ENCODE results near the gene DOCK2. TPM values are rescaled to one million over a fixed set of nuclear protein-coding genes. Genes with fewer than 3 reads are reported as not detected.

DOCK2 gene
- total and polyA plus RNA-seq, 2 experiments from 2014 or later = 6.5 to 10.4 TPM

DNA sequence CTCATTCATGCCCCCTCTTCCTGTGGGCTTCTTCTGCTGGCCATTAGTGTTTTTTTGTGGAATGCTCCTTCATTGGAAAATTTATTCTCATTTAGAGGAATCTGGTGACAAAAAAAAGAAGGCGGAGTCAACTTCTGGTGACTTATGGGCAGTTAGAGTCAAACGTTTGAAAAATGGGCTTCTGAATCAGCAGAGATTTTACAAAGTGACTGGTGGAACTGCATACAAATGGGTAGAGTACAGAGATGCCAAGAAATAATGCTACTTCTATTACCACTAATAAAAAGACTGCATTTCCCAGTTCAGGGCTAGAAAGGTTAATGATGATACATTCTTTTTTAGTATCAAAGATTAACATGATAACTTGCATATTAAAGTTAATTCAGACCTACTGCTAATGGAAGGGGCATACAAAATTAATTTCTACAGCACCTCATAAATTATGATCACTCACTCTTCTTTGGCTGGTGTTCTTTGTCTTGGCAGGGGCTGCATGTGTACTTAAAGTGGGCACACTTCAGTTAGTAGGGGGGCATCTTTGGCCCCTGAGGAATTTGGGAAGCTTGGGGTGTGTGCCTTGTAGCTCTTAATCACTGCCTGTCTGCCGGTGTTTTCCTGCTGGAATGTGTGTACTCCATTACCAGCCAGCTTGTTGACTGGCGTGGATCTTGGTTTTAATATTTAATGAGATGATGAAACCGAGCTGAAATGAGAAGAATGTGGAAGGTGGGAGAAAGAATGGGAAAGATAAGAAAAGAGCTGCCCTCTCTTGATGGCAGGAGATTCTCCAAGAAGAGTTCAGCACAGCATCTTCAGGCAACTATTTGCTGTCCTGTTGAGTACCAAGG lies 148.9 kb downstream of the DOCK2 start:
- peak; percentile 31 for DNase-seq
- no peak for TF ChIP-seq EZH2 (IDR thresholded peaks at IDR 0.05; ENCODE audit: insufficient read depth, poor library complexity, severe bottlenecking)
- TF ChIP-seq EZH2phosphoT487 (IDR thresholded peaks at IDR 0.05; ENCODE audit: insufficient read depth, low read depth) = no peak
- in situ Hi-C loops (cut with MboI) = no loop called here
- WGBS, 2 experiments (ENCODE audit: low coverage in 1 of 2, low lambda C conversion rate in 2 of 2, missing lambda C conversion rate in 2 of 2) = 35 to 36% methylated on average over 5 of the region's 5 CpGs
- Histone ChIP-seq H3F3A (ENCODE audit: insufficient read depth) (peaks cover 18% of the 10 kb centered on the region), H2AFZ (peak overlapping the region; percentile 40), H4K20me1 (ENCODE audit: insufficient read depth) (no peaks in the 10 kb centered on the region), H3K9ac (no peak overlapping the region), H3K4me3 (no peak overlapping the region), H3K4me2 (ENCODE audit: unreplicated experiment) (peak overlapping the region; percentile 30), H3K27me3 (replicated peaks; ENCODE audit: insufficient read depth) (no peaks in the 10 kb centered on the region), H3K27ac (peak overlapping the region; percentile 29), H3K4me1 (ENCODE audit: insufficient read depth) (peaks cover 29% of the 10 kb centered on the region), H3K9me2 (ENCODE audit: insufficient read depth) (no peaks in the 10 kb centered on the region), H3K79me2 (ENCODE audit: insufficient read depth) (no peaks in the 10 kb centered on the region), H3K9me3 (ENCODE audit: low read depth) (no peaks in the 10 kb centered on the region), H3K36me3 (ENCODE audit: low read depth) (no peaks in the 10 kb centered on the region)

DNA sequence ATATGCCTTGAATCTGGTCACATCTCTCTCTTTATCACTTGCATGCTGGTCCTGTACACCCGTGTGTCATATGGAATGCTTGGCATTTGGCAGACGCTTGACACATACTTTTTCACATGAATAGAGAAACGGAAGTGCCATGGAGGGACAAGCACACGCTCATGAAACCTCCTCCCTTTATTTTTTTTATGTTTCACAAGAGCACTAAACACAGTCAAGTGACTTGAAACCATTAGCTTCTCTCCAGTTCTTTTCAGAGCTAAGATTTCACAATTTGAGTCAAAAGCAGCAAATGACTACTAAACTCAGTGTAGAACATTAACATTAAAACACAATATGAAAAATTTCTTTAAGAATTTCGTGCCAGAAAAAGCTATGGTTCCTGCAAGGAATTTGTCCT lies 151.1 kb downstream of the DOCK2 start:
- H3K9ac ChIP-seq = no peak overlapping the region
- H3K9me2 ChIP-seq (ENCODE audit: insufficient read depth) = no peaks in the 10 kb centered on the region
- peak overlapping the region; percentile 4 for H2AFZ ChIP-seq
- no peaks in the 10 kb centered on the region for H3K36me3 ChIP-seq (ENCODE audit: low read depth)
- H3F3A ChIP-seq (ENCODE audit: insufficient read depth) = peaks cover 18% of the 10 kb centered on the region
- H3K27me3 ChIP-seq (replicated peaks; ENCODE audit: insufficient read depth) = no peaks in the 10 kb centered on the region
- 33 to 42% methylated on average over 5 of the region's 5 CpGs for WGBS, 2 experiments (ENCODE audit: low coverage in 1 of 2, low lambda C conversion rate in 2 of 2, missing lambda C conversion rate in 2 of 2)
- peak overlapping the region; percentile 19 for H3K27ac ChIP-seq
- H3K9me3 ChIP-seq (ENCODE audit: low read depth) = no peaks in the 10 kb centered on the region
- no peaks in the 10 kb centered on the region for H4K20me1 ChIP-seq (ENCODE audit: insufficient read depth)
- in situ Hi-C loops (cut with MboI) = no loop called here
- H3K79me2 ChIP-seq (ENCODE audit: insufficient read depth) = no peaks in the 10 kb centered on the region
- H3K4me1 ChIP-seq (ENCODE audit: insufficient read depth) = peaks cover 29% of the 10 kb centered on the region
- DNase-seq = peak; percentile 65
- H3K4me2 ChIP-seq (ENCODE audit: unreplicated experiment) = peak overlapping the region; percentile 6
- H3K4me3 ChIP-seq = no peak overlapping the region
- TF ChIP-seq EZH2 (IDR thresholded peaks at IDR 0.05; ENCODE audit: insufficient read depth, poor library complexity, severe bottlenecking) = no peak
- no peak for TF ChIP-seq EZH2phosphoT487 (IDR thresholded peaks at IDR 0.05; ENCODE audit: insufficient read depth, low read depth)

DNA sequence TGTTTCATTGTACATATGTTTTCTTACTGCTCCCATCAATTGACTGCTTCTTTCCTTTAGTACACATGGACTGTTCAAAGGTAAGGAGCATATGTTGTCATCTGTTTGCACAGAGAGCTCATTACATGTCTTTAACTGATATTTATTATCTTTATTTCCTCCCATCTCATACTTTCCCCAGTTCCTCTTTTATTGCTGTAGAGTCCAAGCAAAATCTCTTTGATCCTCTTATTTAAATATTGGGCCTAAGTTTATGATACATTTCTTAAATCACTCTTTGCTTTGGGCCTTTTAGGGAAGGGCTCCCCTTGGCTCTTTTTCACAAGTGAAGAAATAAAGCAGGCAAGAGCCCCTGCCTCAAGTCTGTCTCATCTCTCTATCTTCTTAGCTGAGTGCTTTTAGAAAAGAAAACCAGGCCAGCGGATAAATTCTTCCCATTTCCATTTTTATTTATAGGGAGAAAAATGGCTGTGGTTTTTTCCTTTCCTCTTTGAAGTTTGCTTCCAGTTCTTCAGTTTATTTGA lies 152.4 kb downstream of the DOCK2 start:
- 96 to 98% methylated on average over 1 of the region's 1 CpG for WGBS, 2 experiments (ENCODE audit: low coverage in 1 of 2, low lambda C conversion rate in 2 of 2, missing lambda C conversion rate in 2 of 2)
- Histone ChIP-seq H3K9ac (no peak overlapping the region), H3K9me2 (ENCODE audit: insufficient read depth) (no peaks in the 10 kb centered on the region), H4K20me1 (ENCODE audit: insufficient read depth) (no peaks in the 10 kb centered on the region), H3K4me2 (ENCODE audit: unreplicated experiment) (no peak overlapping the region), H3K36me3 (ENCODE audit: low read depth) (no peaks in the 10 kb centered on the region), H3K4me1 (ENCODE audit: insufficient read depth) (peaks cover 29% of the 10 kb centered on the region), H3K9me3 (ENCODE audit: low read depth) (no peaks in the 10 kb centered on the region), H2AFZ (no peak overlapping the region), H3K79me2 (ENCODE audit: insufficient read depth) (no peaks in the 10 kb centered on the region), H3F3A (ENCODE audit: insufficient read depth) (peaks cover 18% of the 10 kb centered on the region), H3K27me3 (replicated peaks; ENCODE audit: insufficient read depth) (no peaks in the 10 kb centered on the region), H3K27ac (no peak overlapping the region), H3K4me3 (no peak overlapping the region)
- DNase-seq = no peak
- in situ Hi-C loops (cut with MboI) = no loop called here
- no peak for TF ChIP-seq EZH2phosphoT487 (IDR thresholded peaks at IDR 0.05; ENCODE audit: insufficient read depth, low read depth)
- no peak for TF ChIP-seq EZH2 (IDR thresholded peaks at IDR 0.05; ENCODE audit: insufficient read depth, poor library complexity, severe bottlenecking)

DNA sequence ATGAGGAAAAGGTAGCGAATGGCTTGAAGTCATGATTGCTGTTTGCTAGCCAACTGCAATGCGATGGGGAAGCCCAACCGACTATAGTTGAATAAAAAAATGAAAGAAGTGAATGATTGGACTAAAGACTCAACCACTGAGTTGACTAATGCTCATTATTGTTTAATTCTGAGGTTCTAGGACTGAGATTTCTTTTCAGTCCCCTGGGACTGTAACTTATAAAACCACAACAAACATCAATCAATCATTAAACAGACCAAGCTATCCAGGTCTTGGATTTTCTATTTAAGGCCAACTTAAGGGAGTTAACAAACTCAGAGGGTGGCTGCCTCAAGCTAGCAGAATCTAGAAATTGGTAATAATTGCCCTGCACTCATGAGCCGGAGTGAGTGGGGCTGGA lies 154.2 kb downstream of the DOCK2 start:
- H2AFZ ChIP-seq = no peak overlapping the region
- no peak overlapping the region for H3K27ac ChIP-seq
- H3K9me3 ChIP-seq (ENCODE audit: low read depth) = no peaks in the 10 kb centered on the region
- peaks cover 14% of the 10 kb centered on the region for H3F3A ChIP-seq (ENCODE audit: insufficient read depth)
- in situ Hi-C loops (cut with MboI) = no loop called here
- no peak for DNase-seq
- H3K27me3 ChIP-seq (replicated peaks; ENCODE audit: insufficient read depth) = no peaks in the 10 kb centered on the region
- no peaks in the 10 kb centered on the region for H4K20me1 ChIP-seq (ENCODE audit: insufficient read depth)
- no peaks in the 10 kb centered on the region for H3K9me2 ChIP-seq (ENCODE audit: insufficient read depth)
- H3K9ac ChIP-seq = no peak overlapping the region
- no peaks in the 10 kb centered on the region for H3K36me3 ChIP-seq (ENCODE audit: low read depth)
- H3K4me1 ChIP-seq (ENCODE audit: insufficient read depth) = peaks cover 21% of the 10 kb centered on the region
- WGBS, 2 experiments (ENCODE audit: low coverage in 1 of 2, low lambda C conversion rate in 2 of 2, missing lambda C conversion rate in 2 of 2) = 86 to 92% methylated on average over 4 of the region's 4 CpGs
- H3K79me2 ChIP-seq (ENCODE audit: insufficient read depth) = no peaks in the 10 kb centered on the region
- TF ChIP-seq EZH2 (IDR thresholded peaks at IDR 0.05; ENCODE audit: insufficient read depth, poor library complexity, severe bottlenecking) = no peak
- no peak for TF ChIP-seq EZH2phosphoT487 (IDR thresholded peaks at IDR 0.05; ENCODE audit: insufficient read depth, low read depth)
- H3K4me3 ChIP-seq = no peak overlapping the region
- no peak overlapping the region for H3K4me2 ChIP-seq (ENCODE audit: unreplicated experiment)
